CD4-positive, alpha-beta T cell treated with Interleukin-17A for 1 hour (primary cell): ENCODE results near the gene TEDC1.
"Not testable (repeated sequence)": the region's sequence is repeated elsewhere in the genome, so short reads cannot be mapped to it uniquely, and the experiment has no call there.

ENCODE experiments used
- DNase-seq: peaks from one replicate; pipeline ENCODE4 v3.0.0-alpha.2; 2020

TEDC1 gene

DNA sequence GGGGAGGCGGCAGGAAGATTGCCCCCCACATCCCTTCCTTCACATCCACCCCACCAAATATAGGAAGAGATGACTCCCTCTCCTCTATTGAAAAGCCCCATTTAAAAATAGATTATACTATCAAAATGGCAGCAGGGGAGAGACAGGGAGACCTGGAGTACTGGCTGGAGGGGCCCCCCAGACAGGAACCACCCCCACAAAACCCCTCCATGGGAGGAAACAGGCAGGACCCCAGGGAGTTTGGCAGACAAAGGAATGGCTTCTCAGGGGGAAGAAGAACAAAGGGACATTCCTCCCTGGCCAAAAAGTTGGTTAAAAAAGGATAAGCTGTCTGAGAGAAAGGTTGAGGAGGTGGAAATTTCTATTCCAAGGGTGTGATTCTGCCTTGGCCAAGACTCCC lies 54.6 kb downstream of the TEDC1 start:
- not testable (repeated sequence) for DNase-seq

DNA sequence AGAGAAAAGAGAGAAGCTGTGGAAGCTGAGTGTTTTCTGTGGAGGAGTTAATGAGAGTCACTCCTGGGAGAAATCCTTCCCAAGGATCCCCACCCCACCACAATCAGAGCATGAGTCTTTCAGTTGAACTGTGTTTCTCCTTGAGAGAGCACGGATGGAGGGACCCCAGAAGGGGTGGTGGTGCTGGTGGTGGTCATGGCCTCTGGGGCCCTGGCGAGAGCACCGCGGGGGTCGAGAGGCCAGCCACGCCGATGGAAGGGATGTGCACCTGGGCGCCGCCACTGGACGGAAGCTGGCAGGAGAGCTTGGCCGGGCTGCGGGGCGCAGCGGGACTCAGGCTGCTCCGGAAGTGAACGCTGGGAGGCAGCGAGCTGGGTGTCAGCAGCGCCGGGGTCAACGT lies 55.4 kb downstream of the TEDC1 start:
- DNase-seq = not testable (repeated sequence)

DNA sequence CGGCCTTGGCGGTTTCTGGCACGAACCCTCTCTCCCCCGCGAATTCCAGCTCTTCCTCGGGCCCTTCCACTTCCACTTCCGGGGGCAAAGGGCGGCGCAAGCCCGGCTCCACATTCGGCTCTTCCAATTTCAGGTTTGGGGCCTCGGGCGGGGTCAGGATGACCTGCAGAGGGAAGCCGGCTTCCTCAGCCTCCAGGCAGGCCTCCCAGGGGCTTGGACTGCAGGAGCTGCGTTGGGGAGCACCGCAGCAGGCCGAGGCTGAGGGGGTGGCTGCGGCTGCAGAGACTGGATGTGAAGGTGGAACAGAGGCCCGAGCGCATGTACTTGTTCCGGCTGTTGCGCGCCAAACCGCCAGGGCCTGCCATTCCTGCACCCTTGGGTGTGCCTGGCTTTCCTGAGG lies 56.0 kb downstream of the TEDC1 start:
- DNase-seq = not testable (repeated sequence)

GRCh38 chr14:105547741-105548169 lies 56.7 kb downstream of the TEDC1 start:
- DNase-seq = no peak
